ENCODE data around the gene DIMT1.

Gene DIMT1

GRCh38 chr5:62403411-62404250, at the start of gene DIMT1 (continued):
- TF ChIP-seq ZBTB17 (tag by site-specific recombination; IDR thresholded peaks at IDR 0.05), result peak; percentile 98
- TF ChIP-seq ZSCAN18 (tag by site-specific recombination; IDR thresholded peaks at IDR 0.05), result no peak
- no peak for TF ChIP-seq ZNF777 (tag by site-specific recombination; IDR thresholded peaks at IDR 0.05; ENCODE audit: borderline replicate concordance)
- TF ChIP-seq ZNF248 (tag by site-specific recombination; IDR thresholded peaks at IDR 0.05), result no peak
- no peak for TF ChIP-seq ZBTB21 (tag by site-specific recombination; IDR thresholded peaks at IDR 0.05)
- TF ChIP-seq ZIC2 (tag by site-specific recombination; IDR thresholded peaks at IDR 0.05), result 0 out of 2 replicates have a peak, but pooled peaks have one; percentile 13
- no peak for TF ChIP-seq ZNF518A (tag by site-specific recombination; conservative IDR thresholded peaks at IDR 0.05; ENCODE audit: low read depth)
- TF ChIP-seq ZSCAN4 (tag by site-specific recombination; IDR thresholded peaks at IDR 0.05), result no peak
- TF ChIP-seq ZNF423 (tag by site-specific recombination; IDR thresholded peaks at IDR 0.05), result no peak
- no peak for TF ChIP-seq ZNF544 (tag by site-specific recombination; IDR thresholded peaks at IDR 0.05)
- peak; percentile 53; the same call in 1 of the 2 replicates for TF ChIP-seq BCL11B (tag by site-specific recombination; IDR thresholded peaks at IDR 0.05; ENCODE audit: low read depth)
- TF ChIP-seq ZNF148 (tag by site-specific recombination; IDR thresholded peaks at IDR 0.05; ENCODE audit: borderline replicate concordance), result no peak
- no peak for TF ChIP-seq ZNF621 (tag by site-specific recombination; IDR thresholded peaks at IDR 0.05)
- no peak for TF ChIP-seq ZNF140 (tag by site-specific recombination; IDR thresholded peaks at IDR 0.05)
- TF ChIP-seq IKZF3 (tag by site-specific recombination; IDR thresholded peaks at IDR 0.05), result no peak; the same call in 1 of the 2 replicates
- peak; percentile 43; the same call in 1 of the 2 replicates for TF ChIP-seq ZNF394 (tag by site-specific recombination; IDR thresholded peaks at IDR 0.05; ENCODE audit: borderline replicate concordance)
- TF ChIP-seq ZNF133 (tag by site-specific recombination; IDR thresholded peaks at IDR 0.05), result no peak
- no peak for TF ChIP-seq ZNF114 (tag by site-specific recombination; IDR thresholded peaks at IDR 0.05)
- TF ChIP-seq ZEB2 (tag by site-specific recombination; IDR thresholded peaks at IDR 0.05), result peak; percentile 62; the same call in 1 of the 2 replicates
- TF ChIP-seq ZNF362 (tag by site-specific recombination; IDR thresholded peaks at IDR 0.05), result no peak
- peak; percentile 95 for TF ChIP-seq ZNF76 (tag by site-specific recombination; IDR thresholded peaks at IDR 0.05; ENCODE audit: borderline replicate concordance, low read depth)
- peak; percentile 67; the same call in 1 of the 2 replicates for TF ChIP-seq ZNF629 (tag by site-specific recombination; IDR thresholded peaks at IDR 0.05)
- TF ChIP-seq ZNF48 (tag by site-specific recombination; IDR thresholded peaks at IDR 0.05), result no peak
- no peak for TF ChIP-seq ZSCAN23 (tag by site-specific recombination; IDR thresholded peaks at IDR 0.05)
- no peak for TF ChIP-seq ZNF843 (tag by site-specific recombination; IDR thresholded peaks at IDR 0.05)
- peak; percentile 76; the same call in 1 of the 2 replicates for TF ChIP-seq ZBTB48 (tag by site-specific recombination; IDR thresholded peaks at IDR 0.05)
- TF ChIP-seq ZFP3 (tag by site-specific recombination; IDR thresholded peaks at IDR 0.05; ENCODE audit: low read depth), result no peak
- no peak for TF ChIP-seq HOXC10 (CRISPR knock-in tag; IDR thresholded peaks at IDR 0.05)
- TF ChIP-seq ZNF501 (tag by site-specific recombination; IDR thresholded peaks at IDR 0.05), result peak; percentile 90
